Activated naive CD8-positive, alpha-beta T cell (primary cell): ENCODE data around the gene BMPR1B.
"Not testable (repeated sequence)": the region's sequence is repeated elsewhere in the genome, so short reads cannot be mapped to it uniquely, and the experiment has no call there.

ENCODE experiments used
- H3K27ac Mint-ChIP-seq: one replicate; pipeline ENCODE4 v1.8.0; 2021; ENCODE audit warnings: mixed read lengths
- H3K27me3 Mint-ChIP-seq: one replicate; pipeline ENCODE4 v1.8.0; 2021; ENCODE audit warnings: mixed read lengths
- H3K36me3 Mint-ChIP-seq: one replicate; pipeline ENCODE4 v1.8.0; 2021; ENCODE audit warnings: mixed read lengths
- H3K4me1 Mint-ChIP-seq: one replicate; pipeline ENCODE4 v1.8.0; 2021; ENCODE audit warnings: low read depth, mixed read lengths
- H3K4me3 Mint-ChIP-seq: one replicate; pipeline ENCODE4 v1.8.0; 2021; ENCODE audit warnings: mild to moderate bottlenecking, mixed read lengths
- H3K9me3 Mint-ChIP-seq: one replicate; pipeline ENCODE4 v1.8.0; 2021; ENCODE audit warnings: low read depth, mixed read lengths

Gene BMPR1B

GRCh38 chr4:95129031-95129430, 371.3 kb downstream of the BMPR1B start:
- Mint-ChIP-seq H3K36me3 (no peaks in the 10 kb centered on the region), H3K9me3 (no peaks in the 10 kb centered on the region), H3K4me1 (peaks cover 8% of the 10 kb centered on the region), H3K27me3 (peaks cover 9% of the 10 kb centered on the region), H3K27ac (no peak overlapping the region), H3K4me3 (no peak overlapping the region)

GRCh38 chr4:95129821-95130311, 372.1 kb downstream of the BMPR1B start:
- Mint-ChIP-seq H3K4me1 (peaks cover 8% of the 10 kb centered on the region), H3K4me3 (no peak overlapping the region), H3K9me3 (no peaks in the 10 kb centered on the region), H3K27ac (no peak overlapping the region), H3K27me3 (peaks cover 8% of the 10 kb centered on the region), H3K36me3 (no peaks in the 10 kb centered on the region)

GRCh38 chr4:95134016-95134415, 376.3 kb downstream of the BMPR1B start:
- H3K4me3 Mint-ChIP-seq, H3K9me3 Mint-ChIP-seq, H3K27me3 Mint-ChIP-seq, H3K36me3 Mint-ChIP-seq, H3K27ac Mint-ChIP-seq, H3K4me1 Mint-ChIP-seq: not testable (repeated sequence)

GRCh38 chr4:95139424-95139823, 381.7 kb downstream of the BMPR1B start:
- H3K4me3 Mint-ChIP-seq, H3K36me3 Mint-ChIP-seq, H3K4me1 Mint-ChIP-seq, H3K27me3 Mint-ChIP-seq, H3K9me3 Mint-ChIP-seq, H3K27ac Mint-ChIP-seq: not testable (repeated sequence)

- Mint-ChIP-seq H3K4me3 (no peak overlapping the region), H3K27ac (no peak overlapping the region), H3K27me3 (peaks cover 6% of the 10 kb centered on the region)
Observed at GRCh38 chr4:95141361-95141760, 383.6 kb downstream of the BMPR1B start.

GRCh38 chr4:95142932-95143331, 385.2 kb downstream of the BMPR1B start:
- Mint-ChIP-seq H3K4me3 (no peak overlapping the region), H3K4me1 (no peaks in the 10 kb centered on the region), H3K36me3 (peaks cover 2% of the 10 kb centered on the region), H3K9me3 (no peaks in the 10 kb centered on the region), H3K27ac (no peak overlapping the region), H3K27me3 (peaks cover 6% of the 10 kb centered on the region)

More at GRCh38 chr4:95141361-95141760, 383.6 kb downstream of the BMPR1B start:
- Mint-ChIP-seq H3K4me1 (no peaks in the 10 kb centered on the region), H3K9me3 (no peaks in the 10 kb centered on the region), H3K36me3 (peaks cover 2% of the 10 kb centered on the region)

- Mint-ChIP-seq H3K4me1 (peaks cover 18% of the 10 kb centered on the region), H3K27ac (no peak overlapping the region), H3K4me3 (no peak overlapping the region), H3K27me3 (no peaks in the 10 kb centered on the region), H3K9me3 (no peaks in the 10 kb centered on the region), H3K36me3 (no peaks in the 10 kb centered on the region)
Observed at GRCh38 chr4:95151255-95151654, 393.5 kb downstream of the BMPR1B start.

GRCh38 chr4:95153182-95153581, 395.4 kb downstream of the BMPR1B start:
- Mint-ChIP-seq H3K4me1 (peaks cover 20% of the 10 kb centered on the region), H3K4me3 (no peak overlapping the region), H3K36me3 (no peaks in the 10 kb centered on the region), H3K9me3 (no peaks in the 10 kb centered on the region), H3K27me3 (no peaks in the 10 kb centered on the region), H3K27ac (no peak overlapping the region)

- Mint-ChIP-seq H3K27ac (no peak overlapping the region), H3K36me3 (no peaks in the 10 kb centered on the region), H3K27me3 (no peaks in the 10 kb centered on the region), H3K4me1 (peaks cover 19% of the 10 kb centered on the region), H3K4me3 (peak overlapping the region; percentile 44), H3K9me3 (no peaks in the 10 kb centered on the region)
Observed at GRCh38 chr4:95155759-95156451, 398.1 kb downstream of the BMPR1B start.

GRCh38 chr4:95156452-95156765, 398.7 kb downstream of the BMPR1B start:
- Mint-ChIP-seq H3K4me3 (no peak overlapping the region), H3K4me1 (peaks cover 19% of the 10 kb centered on the region), H3K27me3 (no peaks in the 10 kb centered on the region)

GRCh38 chr4:95157596-95157995, 399.8 kb downstream of the BMPR1B start:
- Mint-ChIP-seq H3K9me3 (no peaks in the 10 kb centered on the region), H3K36me3 (no peaks in the 10 kb centered on the region), H3K27ac (no peak overlapping the region), H3K4me3 (no peak overlapping the region), H3K27me3 (no peaks in the 10 kb centered on the region), H3K4me1 (peaks cover 19% of the 10 kb centered on the region)

More at GRCh38 chr4:95156452-95156765, 398.7 kb downstream of the BMPR1B start:
- Mint-ChIP-seq H3K27ac (no peak overlapping the region), H3K36me3 (no peaks in the 10 kb centered on the region), H3K9me3 (no peaks in the 10 kb centered on the region)

GRCh38 chr4:95158045-95158444, 400.3 kb downstream of the BMPR1B start:
- H3K4me1 Mint-ChIP-seq = peaks cover 19% of the 10 kb centered on the region
- no peaks in the 10 kb centered on the region for H3K9me3 Mint-ChIP-seq
- no peak overlapping the region for H3K27ac Mint-ChIP-seq
- no peaks in the 10 kb centered on the region for H3K36me3 Mint-ChIP-seq
- no peak overlapping the region for H3K4me3 Mint-ChIP-seq
- no peaks in the 10 kb centered on the region for H3K27me3 Mint-ChIP-seq

GRCh38 chr4:95158626-95159025, 400.9 kb downstream of the BMPR1B start:
- Mint-ChIP-seq H3K9me3 (no peaks in the 10 kb centered on the region), H3K4me3 (no peak overlapping the region), H3K27me3 (no peaks in the 10 kb centered on the region), H3K36me3 (no peaks in the 10 kb centered on the region), H3K27ac (no peak overlapping the region), H3K4me1 (peaks cover 19% of the 10 kb centered on the region)

GRCh38 chr4:95159384-95159783, 401.6 kb downstream of the BMPR1B start:
- no peaks in the 10 kb centered on the region for H3K9me3 Mint-ChIP-seq
- H3K27ac Mint-ChIP-seq = no peak overlapping the region
- H3K4me1 Mint-ChIP-seq = peaks cover 17% of the 10 kb centered on the region
- no peak overlapping the region for H3K4me3 Mint-ChIP-seq
- H3K36me3 Mint-ChIP-seq = no peaks in the 10 kb centered on the region
- H3K27me3 Mint-ChIP-seq = no peaks in the 10 kb centered on the region

GRCh38 chr4:95161781-95162469, 404.2 kb downstream of the BMPR1B start:
- Mint-ChIP-seq H3K27me3 (no peaks in the 10 kb centered on the region), H3K4me1 (peaks cover 6% of the 10 kb centered on the region), H3K36me3 (no peaks in the 10 kb centered on the region), H3K27ac (no peak overlapping the region), H3K9me3 (no peaks in the 10 kb centered on the region), H3K4me3 (no peak overlapping the region)

- Mint-ChIP-seq H3K36me3 (no peaks in the 10 kb centered on the region), H3K4me1 (peaks cover 6% of the 10 kb centered on the region), H3K9me3 (no peaks in the 10 kb centered on the region), H3K27ac (no peak overlapping the region), H3K4me3 (no peak overlapping the region), H3K27me3 (no peaks in the 10 kb centered on the region)
Observed at GRCh38 chr4:95162867-95163266, 405.1 kb downstream of the BMPR1B start.
